Adrenal gland (tissue), 12 donors: ENCODE data around the gene ARHGAP22. TPM values are rescaled to one million over a fixed set of nuclear protein-coding genes. Genes with fewer than 3 reads are reported as not detected.
A peak's percentile ranks its signal among the peaks of the same experiment; 100 is the strongest.

Experiments
- DNase-seq, 7 donors: peaks; one replicate each; pipeline ENCODE4 v3.0.0-alpha.2; 2019 to 2020
- H3K27ac ChIP-seq, 5 donors: fragments of 200-600 bp; sonication (generic) in 4 of 5; 1 replicate in 3 of 5; 2 replicates in 2 of 5; pipeline versions ENCODE4 v1.5.1 to v1.8.0; 2016 to 2020; ENCODE audit warnings: mild to moderate bottlenecking in 1 of 5
- H3K27me3 ChIP-seq: fragments of 200-600 bp; 2 replicates; pipeline ENCODE4 v1.8.0; 2021
- H3K36me3 ChIP-seq, 2 donors: fragments of 200-600 bp; replicated peaks in 1 of 2; 1 replicate in 1 of 2; 2 replicates in 1 of 2; pipeline versions ENCODE4 v1.5.1 to v1.8.0; 2018 to 2022
- H3K4me1 ChIP-seq, 2 donors: fragments of 200-600 bp; replicated peaks in 1 of 2; 1 replicate in 1 of 2; 2 replicates in 1 of 2; pipeline versions ENCODE4 v1.5.1 to v1.8.0; 2018 to 2021
- H3K4me3 ChIP-seq, 4 donors: fragments of 200-600 bp; sonication (generic) in 3 of 4; one replicate each; pipeline ENCODE4 v1.5.1; 2016 to 2018
- H3K9me3 ChIP-seq, 3 donors: fragments of 200-600 bp; sonication (generic) in 1 of 3; replicated peaks in 1 of 3; 1 replicate in 2 of 3; 2 replicates in 1 of 3; pipeline versions ENCODE4 v1.5.1 to v1.8.0; 2016 to 2021
- POLR2A ChIP-seq, 2 donors: fragments of 450-650 bp; IDR thresholded peaks; one replicate each; pipeline ENCODE4 v1.6.1; 2017; ENCODE audit warnings: antibody characterized with exemption in 2 of 2, mild to moderate bottlenecking in 2 of 2, moderate library complexity in 1 of 2
- WGBS, 4 donors: extraction: QIAGEN DNeasy Blood & Tissue Kit in 2 of 4; methylation state at CpG; one replicate each; pipeline versions ENCODE4 v1.1.5 to v1.1.7; 2013 to 2017; 5-methylcytosine and 5-hydroxymethylcytosine counted together
- intact Hi-C, 2 donors: fragments of 100-400 bp; cut with DNase I; formaldehyde crosslinking; loops; one replicate each; pipeline versions ENCODE4 v1.14.1 to v1.15.0; 2022 to 2023
- polyA plus RNA-seq, 3 donors: library from polyadenylated mRNA; stranded (reverse); fragments of 200-250 nt in 2 of 3; fragments of 350-450 nt in 1 of 3; fragmentation: Illumina TruSeq in 1 of 3; extraction: RNeasy Lipid Tissue Mini Kit (QIAGEN cat#74804) in 1 of 3; gene quantifications; one replicate each; pipeline ENCODE4 v1.2.3, GENCODE V29; 2013 to 2014
- total RNA-seq, 9 donors: library from RNA; depleted of rRNA in 4 of 9; stranded (reverse); fragments of >200 nt in 4 of 9; fragments of 120-200 nt in 1 of 9; fragmentation: NEBNext Ultra II Directional in 1 of 9; extraction: Animal tissue kit (Norgen Biotek cat#: 25700) in 1 of 9; gene quantifications; one replicate each; pipeline versions ENCODE4 v1.1.0 to v1.2.4, GENCODE V29; 2013 to 2023
- TF ChIP-seq, protein P1 (sequence below), 6 experiments: fragments of 450-650 bp in 4 of 6; fragments of 200-600 bp in 2 of 6; sonication (generic) in 1 of 6; IDR thresholded peaks; 1 replicate in 5 of 6; 2 replicates in 1 of 6; pipeline versions ENCODE4 v1.5.1 to v1.8.0; 2016 to 2021; ENCODE audit warnings: antibody characterized with exemption in 6 of 6, mild to moderate bottlenecking in 2 of 6, moderate library complexity in 1 of 6
- donor health status: healthy with polysubstance abuse.
- donor health status: Bipolar disorder and iron deficiency.
- donor health status: DM: yes; HTN: yes; CAD: no.
- donor health status: DM: no; HTN: no; CAD: no.
- donor health status: DM: no; HTN: no; CAD: no.
- donor health status: DM: yes; HTN: yes; CAD: no.

The ARHGAP22 gene
- total and polyA plus RNA-seq, 12 donors = 0.91 to 11.6 (median 4.6) TPM

DNA sequence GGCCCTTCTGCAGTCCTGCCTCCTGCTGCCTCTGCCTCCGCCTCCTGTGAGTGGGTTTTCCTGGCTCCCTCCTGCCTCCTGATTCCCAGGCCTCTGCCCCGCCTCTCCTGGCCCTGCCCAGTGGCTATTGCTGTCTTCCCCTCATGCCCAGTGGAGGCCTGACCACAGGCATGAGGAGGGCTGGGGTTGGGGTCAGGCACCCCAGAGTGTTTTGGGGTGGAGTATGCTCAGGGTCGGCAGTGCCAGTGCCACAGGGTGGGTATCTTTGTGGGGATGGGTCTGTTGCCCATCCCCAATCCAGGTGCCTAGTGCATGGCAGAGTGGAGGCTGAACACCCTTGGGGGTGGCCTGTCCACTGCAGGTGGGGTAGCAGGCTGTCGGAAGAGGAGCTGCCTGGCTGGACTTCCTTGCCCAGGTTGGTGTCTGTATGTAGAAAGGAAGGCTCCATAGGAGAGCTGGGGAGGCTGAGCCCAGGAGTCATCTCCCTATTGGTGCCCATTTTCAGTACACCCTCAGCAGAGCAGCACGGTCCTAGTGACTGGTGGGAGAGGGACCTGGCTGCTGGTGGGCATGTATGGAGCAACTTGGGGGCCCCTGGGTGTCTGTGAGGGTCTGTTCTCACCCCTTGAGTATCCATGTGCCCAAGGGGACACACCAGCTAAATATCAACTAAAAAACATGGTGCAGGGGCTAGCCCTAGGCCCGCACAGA is 62.2 kb downstream of the ARHGAP22 start:
- intact Hi-C loops = no loop called here
- Histone ChIP-seq H3K4me1 (no peaks in the 10 kb centered on the region), H3K9me3 (no peaks in the 10 kb centered on the region), H3K36me3 (no peaks in the 10 kb centered on the region), H3K27me3 (no peaks in the 10 kb centered on the region), H3K27ac (no peak overlapping the region), H3K4me3 (no peak overlapping the region)
- TF ChIP-seq, protein P1, sequence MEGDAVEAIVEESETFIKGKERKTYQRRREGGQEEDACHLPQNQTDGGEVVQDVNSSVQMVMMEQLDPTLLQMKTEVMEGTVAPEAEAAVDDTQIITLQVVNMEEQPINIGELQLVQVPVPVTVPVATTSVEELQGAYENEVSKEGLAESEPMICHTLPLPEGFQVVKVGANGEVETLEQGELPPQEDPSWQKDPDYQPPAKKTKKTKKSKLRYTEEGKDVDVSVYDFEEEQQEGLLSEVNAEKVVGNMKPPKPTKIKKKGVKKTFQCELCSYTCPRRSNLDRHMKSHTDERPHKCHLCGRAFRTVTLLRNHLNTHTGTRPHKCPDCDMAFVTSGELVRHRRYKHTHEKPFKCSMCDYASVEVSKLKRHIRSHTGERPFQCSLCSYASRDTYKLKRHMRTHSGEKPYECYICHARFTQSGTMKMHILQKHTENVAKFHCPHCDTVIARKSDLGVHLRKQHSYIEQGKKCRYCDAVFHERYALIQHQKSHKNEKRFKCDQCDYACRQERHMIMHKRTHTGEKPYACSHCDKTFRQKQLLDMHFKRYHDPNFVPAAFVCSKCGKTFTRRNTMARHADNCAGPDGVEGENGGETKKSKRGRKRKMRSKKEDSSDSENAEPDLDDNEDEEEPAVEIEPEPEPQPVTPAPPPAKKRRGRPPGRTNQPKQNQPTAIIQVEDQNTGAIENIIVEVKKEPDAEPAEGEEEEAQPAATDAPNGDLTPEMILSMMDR (IDR thresholded peaks at IDR 0.05) = no peak
- no peak for TF ChIP-seq POLR2A (IDR thresholded peaks at IDR 0.05)
- 88 to 100% (median 93%) methylated on average over 2 to 6 of the region's 6 CpGs for WGBS, 4 donors
- peak in 1 of 7 donors; percentile 17 for DNase-seq

DNA sequence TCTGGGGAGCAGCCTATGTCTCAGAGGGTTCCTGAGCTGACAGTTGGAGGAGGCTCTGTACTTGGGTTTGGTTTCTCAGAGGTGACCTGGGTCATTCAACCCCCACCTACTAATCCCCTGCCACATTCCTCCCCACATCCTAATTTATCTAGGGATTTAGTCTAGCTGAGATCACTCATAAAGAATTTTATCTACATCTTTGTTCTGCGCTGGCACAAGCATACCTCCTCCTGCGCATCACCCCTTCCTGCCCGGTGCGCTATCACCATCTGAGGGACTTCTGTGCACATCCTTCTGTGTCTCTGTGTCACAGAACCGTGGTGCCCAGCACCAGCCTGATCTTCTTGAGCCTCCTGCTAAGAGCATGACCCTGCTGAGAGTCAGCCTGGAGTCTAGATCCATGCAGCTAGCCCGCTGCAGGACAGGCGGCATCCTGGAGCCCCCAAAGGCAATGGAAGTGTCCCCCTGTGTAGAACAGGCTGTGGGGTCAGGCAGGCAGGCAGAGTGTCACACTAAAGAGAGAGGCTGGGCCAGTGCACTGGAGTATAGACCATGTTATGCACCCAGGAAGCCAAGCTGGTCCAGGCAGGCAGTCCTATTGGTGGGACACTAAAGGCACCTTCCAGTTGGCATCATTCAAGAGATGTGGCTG is 63.6 kb downstream of the ARHGAP22 start:
- 89 to 95% (median 91%) methylated on average over 6 to 7 of the region's 7 CpGs for WGBS, 4 donors
- Histone ChIP-seq H3K4me1 (no peaks in the 10 kb centered on the region), H3K4me3 (no peak overlapping the region), H3K27me3 (no peaks in the 10 kb centered on the region), H3K9me3 (no peaks in the 10 kb centered on the region), H3K27ac (no peak overlapping the region), H3K36me3 (no peaks in the 10 kb centered on the region)
- DNase-seq = peak in 1 of 7 donors; percentile 20
- intact Hi-C loops = no loop called here
- TF ChIP-seq, protein P1 (IDR thresholded peaks at IDR 0.05) = no peak
- TF ChIP-seq POLR2A (IDR thresholded peaks at IDR 0.05) = no peak

DNA sequence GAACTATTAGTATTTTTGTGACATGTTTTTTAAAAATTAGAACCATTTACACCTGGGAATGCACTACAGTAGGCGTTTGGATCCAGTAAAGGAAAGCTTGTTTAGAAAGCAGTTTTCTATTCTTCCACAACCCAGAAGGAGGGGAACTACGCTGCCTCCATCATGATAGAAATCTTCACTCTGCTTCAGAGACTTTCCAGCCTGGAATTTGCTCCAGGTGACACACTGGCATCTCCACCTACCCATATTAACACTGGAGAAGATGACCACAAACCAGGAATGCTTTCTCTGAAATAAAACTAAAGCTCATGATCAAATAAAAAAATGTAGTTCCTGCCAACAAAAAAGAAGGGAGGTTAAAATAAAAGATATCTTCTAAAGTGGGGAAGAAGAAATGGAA is 66.3 kb downstream of the ARHGAP22 start:
- intact Hi-C loops = no loop called here
- Histone ChIP-seq H3K9me3 (no peaks in the 10 kb centered on the region), H3K27me3 (no peaks in the 10 kb centered on the region), H3K4me1 (no peaks in the 10 kb centered on the region), H3K27ac (no peak overlapping the region), H3K36me3 (no peaks in the 10 kb centered on the region), H3K4me3 (no peak overlapping the region)
- WGBS, 4 donors = 73 to 81% (median 77%) methylated on average over 2 of the region's 2 CpGs
- TF ChIP-seq POLR2A (IDR thresholded peaks at IDR 0.05) = no peak
- TF ChIP-seq, protein P1 (IDR thresholded peaks at IDR 0.05) = no peak
- DNase-seq = no peak

DNA sequence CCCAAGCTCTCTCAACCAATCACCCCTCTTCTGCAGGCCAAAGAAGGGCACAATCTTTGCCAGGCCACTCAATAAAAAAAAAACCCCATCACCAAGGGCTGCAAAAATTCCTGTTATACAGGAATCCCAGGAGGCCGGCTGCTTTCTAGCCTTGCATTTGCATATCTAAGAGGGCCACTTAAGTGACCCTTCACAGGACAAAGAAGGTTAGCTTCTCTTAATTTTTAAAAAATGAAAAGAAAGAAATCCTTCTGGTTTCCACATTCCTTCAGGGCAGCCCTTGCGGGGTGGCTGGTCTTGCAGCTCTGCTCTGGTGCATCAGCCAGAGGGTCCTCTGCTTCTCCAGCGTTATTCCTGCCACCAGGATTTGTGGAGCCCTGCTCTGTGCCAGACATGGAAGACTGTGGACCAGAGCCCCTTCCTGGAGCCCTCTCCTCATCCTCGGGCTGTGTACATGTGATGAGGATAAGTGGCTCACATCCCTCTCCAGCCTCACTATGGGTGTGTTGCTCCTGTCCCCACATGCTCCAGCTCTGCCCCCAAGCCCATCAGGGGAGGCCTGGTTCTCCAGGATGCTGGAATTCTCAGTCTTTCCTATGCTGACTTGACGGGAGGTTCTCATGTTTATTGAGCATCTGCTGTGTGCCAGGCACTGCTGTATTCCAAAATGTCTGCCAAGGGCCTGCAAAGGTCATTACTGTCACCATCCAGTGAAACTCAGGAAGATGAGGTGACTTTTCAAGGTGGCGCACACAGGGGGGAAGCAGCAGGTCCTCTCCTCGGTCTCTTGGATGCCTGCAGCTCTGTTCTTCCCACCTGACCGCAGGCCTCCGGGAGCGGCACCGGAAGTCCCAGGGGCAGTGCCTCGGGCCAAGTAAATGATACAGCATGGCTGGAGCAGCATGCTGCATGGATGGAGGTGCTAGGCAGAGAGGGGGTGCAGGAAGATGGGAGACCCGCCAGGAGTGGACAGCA is 67.7 kb downstream of the ARHGAP22 start:
- no peak overlapping the region for H3K27ac ChIP-seq
- peak in 2 of 7 donors; percentile 3 to 11 for DNase-seq
- H3K9me3 ChIP-seq = no peaks in the 10 kb centered on the region
- H3K4me3 ChIP-seq = no peak overlapping the region
- H3K27me3 ChIP-seq = no peaks in the 10 kb centered on the region
- H3K4me1 ChIP-seq = no peaks in the 10 kb centered on the region
- intact Hi-C loops = no loop called here
- H3K36me3 ChIP-seq = no peaks in the 10 kb centered on the region
- TF ChIP-seq, protein P1 (IDR thresholded peaks at IDR 0.05) = no peak
- TF ChIP-seq POLR2A (IDR thresholded peaks at IDR 0.05) = no peak
- 93 to 94% (median 94%) methylated on average over 9 to 13 of the region's 13 CpGs for WGBS, 4 donors
